GM21717 (cell line): Measurements from ENCODE around the gene STK40.

ENCODE experiments used
- ATAC-seq: cut with Tn5 transposase; IDR thresholded peaks from one replicate; pipeline ENCODE4 v1.9.1; 2021; ENCODE audit warnings: mild to moderate bottlenecking, moderate library complexity; ENCODE audit not compliant: unreplicated experiment

Gene STK40

DNA sequence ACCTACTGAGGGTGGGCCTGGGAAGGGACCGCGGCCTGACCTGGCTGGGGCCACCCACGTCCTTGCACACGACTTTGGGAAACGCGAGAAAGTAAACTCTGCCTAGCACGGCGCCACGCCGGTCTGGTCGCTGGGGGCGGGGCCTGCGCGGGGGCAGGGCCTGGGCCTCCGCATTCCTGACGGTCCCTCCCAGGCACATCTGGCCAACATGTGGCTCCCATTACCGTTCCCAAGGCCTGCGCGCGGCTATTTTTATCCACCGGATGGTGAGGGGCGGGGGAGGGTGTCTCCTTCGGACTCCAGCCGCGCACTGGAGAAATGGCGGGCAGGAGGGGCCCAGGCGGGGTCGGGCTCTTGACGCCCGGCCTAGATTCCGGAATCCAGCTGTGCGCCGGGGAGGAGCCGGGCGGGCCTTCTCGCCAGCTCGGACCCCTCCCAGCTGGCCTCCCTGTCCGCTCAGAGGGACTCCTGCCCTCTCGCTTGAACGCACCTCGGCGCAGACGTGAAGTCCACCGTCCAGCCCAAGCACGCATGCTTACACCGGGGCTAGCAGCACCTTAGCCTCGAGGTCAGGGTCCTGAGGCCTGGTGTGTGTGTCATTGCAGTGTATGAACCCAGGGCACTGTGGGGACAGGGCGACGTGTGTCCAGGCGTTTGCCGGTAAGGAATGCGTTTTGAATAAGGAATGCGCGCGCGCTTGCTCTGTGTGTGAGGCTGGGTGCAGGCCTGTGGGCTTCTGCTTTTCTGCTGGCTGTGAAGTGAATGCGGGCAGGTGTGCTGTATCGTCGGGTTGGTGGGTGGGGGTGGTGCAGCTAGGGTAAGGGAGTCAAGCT, 64.4 kb downstream of the STK40 start:
- no peak for ATAC-seq

DNA sequence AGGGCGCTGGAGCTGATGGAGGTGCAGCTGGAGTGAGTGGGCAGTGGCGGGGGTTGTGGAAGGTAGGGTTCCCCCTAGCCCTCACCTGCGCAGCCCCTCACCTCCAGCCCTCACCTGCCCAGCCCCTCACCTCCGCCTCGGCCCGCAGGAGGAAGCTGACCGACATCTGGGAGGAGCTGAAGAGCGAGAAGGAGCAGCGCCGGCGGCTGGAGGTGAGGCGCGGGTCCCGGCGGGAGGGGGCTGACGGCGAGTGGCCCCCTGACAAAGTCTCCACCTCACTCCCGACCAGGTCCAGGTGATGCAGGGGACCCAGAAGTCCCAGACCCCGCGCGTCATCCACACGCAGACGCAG, 65.0 kb downstream of the STK40 start:
- no peak for ATAC-seq

DNA sequence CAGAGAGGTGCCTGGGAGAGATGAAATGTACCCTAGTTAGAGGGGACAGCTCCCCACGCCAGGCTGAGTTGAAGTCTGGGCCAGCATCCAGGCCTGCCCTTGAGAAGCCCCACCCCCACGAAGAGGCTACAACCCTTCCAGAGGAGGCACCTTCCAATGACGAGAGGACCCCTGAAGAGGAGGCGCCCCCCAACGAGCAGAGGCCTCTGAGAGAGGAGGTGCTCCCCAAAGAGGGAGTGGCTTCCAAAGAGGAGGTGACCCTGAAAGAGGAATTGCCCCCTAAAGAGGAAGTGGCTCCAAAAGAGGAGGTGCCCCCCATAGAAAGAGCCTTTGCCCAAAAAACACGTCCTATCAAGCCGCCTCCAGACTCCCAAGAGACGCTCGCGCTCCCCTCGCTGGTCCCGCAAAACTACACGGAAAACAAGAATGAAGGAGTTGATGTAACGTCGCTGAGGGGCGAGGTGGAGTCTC, 65.4 kb downstream of the STK40 start:
- ATAC-seq, result no peak

DNA sequence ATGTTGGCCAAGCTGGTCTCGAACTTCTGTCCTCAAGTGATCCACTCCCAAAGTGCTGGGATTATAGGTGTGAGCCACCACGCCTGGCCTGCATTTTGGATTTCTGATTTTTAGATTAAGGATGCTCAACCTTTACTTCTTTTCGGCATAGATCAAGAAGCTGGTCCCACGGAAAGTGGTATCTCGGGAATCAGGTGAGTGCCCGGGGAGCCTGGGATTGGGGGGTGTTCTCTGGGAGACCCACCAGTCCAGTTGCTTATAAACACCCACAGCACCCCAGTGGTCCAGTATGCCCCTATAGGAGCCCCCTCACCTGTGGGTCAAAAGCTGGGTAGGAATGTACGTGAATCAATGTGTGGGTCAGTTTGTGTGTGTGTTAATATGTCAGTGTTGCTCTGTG, 76.3 kb downstream of the STK40 start:
- no peak for ATAC-seq

DNA sequence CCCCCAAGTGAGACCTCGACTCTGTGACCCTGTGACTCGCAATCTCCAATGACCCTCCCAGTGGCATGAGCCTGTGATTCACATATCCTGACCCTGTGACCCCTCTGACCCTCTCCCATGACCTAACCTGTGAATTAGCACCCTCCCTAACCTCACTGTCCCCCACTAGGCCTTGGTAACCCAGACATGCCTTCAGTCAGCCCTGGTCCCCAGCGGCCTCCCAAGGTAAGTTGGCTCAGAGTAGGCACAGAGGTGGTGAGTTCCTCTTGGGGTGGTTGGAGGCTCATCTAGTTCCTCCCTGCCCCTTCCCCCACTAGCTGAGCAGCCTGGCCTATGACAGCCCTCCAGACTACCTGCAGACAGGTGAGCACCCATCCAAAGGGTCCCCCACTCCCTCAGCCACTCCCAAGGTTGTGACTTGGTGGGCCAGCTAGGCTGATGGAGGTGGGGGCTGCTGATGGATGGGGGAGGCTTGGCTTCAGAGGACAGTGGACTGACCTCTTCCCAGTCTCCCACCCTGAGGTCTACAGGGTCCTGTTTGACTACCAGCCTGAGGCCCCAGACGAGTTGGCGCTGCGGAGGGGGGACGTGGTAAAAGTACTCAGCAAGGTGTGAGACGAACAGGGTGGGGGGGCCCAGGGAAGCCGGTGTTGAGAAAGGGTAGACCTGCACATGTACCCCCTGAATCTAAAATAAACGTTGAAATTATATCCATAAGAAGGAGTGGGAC, 78.0 kb downstream of the STK40 start:
- no peak for ATAC-seq

DNA sequence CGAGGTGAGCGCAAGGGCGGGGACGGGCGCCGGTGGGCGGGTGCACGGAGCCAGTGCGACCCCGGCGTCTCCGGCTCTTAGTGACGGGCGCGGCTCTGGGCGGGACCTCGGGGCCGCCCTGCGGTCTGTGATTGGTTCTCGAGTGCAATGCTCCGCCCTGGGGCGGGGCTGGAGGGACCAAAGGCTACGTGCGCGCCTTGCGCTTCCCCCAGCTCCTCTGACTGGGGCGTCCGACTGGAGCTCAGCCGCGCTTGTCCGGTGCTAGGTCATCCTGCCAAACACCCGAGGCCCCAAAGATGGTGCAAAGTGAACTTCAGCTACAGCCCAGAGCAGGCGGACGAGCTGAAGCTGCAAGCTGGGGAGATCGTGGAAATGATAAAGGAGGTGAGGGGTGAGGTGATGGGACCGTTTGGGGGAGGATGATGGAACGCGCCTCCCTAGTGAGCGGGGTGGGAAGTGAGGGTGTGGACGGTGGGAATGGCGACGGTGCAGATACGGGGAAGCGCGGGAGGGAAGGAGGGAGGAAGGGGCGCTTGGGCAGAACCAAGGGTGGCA, 78.7 kb downstream of the STK40 start:
- ATAC-seq, result peak; percentile 95

DNA sequence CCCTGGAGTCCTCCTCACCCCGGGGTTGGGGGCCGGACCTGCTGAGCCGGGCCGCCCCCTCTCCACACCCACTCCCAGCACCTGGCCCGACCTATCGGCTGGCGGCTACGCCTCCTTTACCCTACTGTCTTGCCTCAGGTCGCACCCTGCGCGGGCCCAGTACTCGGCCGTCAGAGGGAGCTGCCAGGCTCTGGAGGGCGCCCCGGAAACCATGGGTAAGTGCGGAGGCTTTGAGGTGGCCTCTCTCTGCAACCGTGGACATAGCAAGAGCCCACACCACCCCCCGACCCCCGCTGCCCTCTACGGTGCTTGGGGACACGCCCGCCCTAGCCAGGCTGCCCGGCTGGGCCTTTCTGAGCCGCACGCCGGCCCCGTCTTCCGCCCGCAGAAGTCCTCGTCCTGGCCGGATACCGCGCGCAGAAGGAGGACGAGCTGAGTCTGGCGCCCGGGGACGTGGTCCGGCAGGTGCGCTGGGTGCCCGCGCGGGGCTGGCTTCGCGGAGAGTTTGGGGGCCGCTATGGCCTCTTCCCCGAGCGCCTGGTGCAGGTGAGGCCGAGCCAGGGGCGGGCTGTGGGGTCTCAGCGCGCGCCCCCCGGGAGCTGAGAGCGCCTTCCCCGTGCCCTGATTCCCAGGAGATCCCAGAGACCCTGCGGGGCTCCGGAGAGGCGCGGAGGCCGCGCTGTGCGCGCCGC, 79.4 kb downstream of the STK40 start, which contains the start of gene SH3D21:
Gene SH3D21 (plus strand): TSS at position 159 of the 692 bp plus-strand sequence. CDS start 53 bp downstream, at position 212.
- ATAC-seq, result peak; percentile 27

DNA sequence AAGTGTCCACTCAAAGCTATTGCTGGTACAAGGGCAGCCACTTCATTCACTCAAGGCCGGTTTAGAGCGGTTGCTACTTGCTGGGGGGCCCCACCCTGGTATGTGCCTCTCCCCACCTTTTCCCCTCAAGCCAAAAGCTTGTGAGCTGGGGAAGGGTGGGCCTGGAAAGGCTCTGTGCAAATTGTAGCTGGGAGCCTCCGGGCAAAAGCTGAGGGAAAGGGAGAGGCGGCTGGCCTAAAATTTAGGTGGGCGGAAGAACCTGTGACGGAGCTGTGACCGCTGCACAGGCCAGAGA, 79.9 kb downstream of the STK40 start:
- ATAC-seq, result no peak

DNA sequence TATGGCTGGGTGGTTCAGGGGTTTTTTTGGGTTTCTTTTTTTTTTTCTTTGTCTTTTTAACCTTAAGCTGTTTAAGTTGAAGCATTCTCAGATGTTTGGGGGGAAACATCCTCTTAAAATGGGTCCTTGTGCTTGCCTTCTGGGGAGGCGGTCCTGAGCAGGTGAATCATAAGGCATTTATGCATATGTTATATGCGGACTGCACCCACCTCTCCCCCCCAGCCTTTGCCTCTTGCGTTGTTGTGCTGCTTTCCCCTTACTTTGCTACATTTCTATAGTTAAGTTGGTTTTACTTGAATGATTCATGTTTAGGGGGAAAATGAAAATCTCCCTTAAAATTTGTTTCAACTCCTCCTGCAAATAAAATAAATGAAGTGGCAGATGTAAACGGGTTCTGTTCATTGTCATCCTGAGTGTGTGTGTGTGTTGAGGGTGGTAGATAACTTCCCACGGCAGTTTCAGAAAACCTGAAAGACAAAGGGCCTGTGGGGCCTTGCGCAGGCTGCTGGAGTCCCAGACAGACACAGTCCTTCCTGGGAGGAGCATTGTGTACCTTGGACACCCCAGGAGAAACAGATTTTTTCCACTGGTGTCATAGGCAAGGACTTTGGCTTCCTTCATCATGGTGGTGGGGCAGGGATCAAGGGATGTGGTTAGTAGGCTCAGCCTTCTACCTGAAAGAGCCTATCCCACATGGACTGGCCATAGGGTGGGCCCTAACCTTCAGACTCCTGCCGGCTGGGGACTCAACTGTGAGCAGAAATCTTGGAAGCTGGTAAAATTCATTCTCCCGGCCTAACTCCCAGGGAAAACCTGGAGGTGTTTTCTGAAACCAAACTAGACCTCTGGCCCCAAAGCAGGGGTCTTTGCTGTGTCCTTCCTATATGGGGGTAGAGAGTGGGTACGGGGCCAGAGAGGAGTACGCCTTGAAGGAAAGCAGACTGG, 80.5 kb downstream of the STK40 start:
- no peak for ATAC-seq

DNA sequence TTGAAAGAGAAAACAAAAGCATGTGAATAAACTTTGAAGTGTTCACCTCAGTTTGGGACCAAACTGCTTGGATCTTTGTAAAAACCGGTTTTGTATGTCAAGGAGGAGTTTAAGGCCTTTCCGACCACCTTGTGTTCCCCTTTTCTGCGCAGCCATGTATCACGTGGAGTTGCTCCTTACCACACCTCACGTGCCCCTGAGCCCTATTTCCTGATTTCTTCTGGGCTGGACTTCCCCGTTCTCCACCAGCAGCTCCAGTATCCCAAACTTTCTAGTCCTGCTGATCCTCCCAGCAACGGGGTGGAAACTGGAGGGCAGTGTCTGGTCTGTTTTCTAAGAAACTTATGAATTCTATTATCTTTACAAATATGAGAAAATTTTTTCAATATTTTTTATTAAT, 81.2 kb downstream of the STK40 start:
- ATAC-seq, result no peak

DNA sequence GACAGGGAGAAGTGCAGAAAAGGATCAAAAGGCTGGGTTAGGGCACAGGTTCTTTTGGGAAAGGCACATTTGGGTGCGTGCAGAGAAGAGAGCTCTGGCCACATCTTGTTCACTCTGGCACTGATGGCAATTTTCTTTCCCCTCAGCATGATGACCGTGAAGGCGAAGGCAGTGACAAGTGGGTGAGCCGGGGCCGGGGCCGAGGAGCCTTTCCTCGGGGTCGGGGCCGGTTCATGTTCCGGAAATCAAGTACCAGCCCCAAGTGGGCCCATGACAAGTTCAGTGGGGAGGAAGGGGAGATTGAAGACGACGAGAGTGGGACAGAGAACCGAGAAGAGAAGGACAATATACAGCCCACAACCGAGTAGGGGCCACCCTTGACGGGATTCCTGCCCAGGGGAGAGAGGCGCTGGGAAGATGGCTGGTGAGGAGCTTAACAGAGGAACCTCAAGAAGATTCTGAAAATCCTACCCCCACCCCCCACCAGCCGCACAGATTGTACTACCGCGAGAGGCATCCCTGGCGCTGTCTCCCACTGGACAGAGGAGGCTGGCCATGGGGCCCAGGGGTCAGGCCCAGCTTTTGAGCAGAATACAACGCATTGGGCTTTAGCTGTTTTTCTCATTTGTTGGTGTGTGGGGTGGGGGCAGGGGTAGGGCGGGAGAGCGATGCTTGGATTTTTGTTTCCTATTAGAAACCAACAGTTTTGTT, 81.9 kb downstream of the STK40 start:
- ATAC-seq, result no peak

DNA sequence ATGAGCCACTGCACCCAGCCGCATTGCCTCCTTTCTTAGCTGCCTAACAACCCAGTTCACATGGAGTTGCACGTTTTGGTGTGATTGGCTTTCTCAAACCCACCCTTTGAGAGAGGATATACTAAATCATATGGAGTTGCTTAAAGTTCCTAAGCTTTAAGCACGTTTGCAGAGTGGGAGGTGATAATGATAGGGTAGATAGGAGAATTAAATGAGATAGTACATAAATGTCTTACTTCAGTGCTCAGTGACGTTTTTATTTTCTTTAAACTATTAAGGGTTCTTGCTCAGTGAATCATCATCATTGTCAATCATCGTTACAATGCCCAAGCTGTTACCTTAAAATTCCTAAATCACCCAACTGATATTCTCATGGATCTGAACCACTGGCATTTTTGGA, 82.5 kb downstream of the STK40 start:
- ATAC-seq, result no peak

DNA sequence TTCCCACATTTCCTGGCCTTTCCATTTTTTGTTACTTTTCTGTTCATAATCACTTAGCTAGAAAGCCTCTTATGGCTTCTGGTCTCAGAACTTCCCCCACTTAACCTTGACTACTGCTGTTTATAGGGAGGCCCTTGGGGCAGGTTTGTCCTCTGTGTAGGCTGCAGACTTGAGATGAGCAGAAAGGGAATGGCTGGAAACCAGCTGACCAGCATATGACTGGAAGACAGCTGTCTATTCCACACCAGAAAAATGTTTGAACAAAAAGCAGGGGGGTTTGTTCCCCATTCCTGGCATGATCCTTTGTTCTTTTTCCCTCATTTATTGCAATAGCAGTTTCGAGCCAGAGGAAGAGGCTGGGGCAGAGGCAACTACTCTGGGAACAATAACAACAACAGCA, 84.5 kb downstream of the STK40 start:
- no peak for ATAC-seq

DNA sequence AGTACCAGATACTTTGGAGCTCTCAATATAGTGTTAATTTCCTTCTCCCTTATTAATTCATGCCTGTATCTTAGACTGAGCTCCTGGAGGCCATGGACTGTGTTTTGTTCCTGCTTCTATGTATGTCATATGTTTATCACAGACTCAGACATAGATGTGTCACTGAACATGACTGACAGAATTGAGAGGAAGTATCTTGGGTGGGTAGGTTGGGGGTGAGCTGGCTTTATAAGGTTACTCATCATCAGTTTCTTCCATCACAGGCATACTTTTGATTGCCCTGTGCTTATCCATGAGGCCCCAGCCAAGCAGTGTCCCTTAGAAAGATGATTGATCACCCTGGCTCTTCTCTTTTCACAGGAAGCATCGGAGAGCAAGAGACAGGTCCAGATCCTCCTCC, 85.2 kb downstream of the STK40 start:
- no peak for ATAC-seq

DNA sequence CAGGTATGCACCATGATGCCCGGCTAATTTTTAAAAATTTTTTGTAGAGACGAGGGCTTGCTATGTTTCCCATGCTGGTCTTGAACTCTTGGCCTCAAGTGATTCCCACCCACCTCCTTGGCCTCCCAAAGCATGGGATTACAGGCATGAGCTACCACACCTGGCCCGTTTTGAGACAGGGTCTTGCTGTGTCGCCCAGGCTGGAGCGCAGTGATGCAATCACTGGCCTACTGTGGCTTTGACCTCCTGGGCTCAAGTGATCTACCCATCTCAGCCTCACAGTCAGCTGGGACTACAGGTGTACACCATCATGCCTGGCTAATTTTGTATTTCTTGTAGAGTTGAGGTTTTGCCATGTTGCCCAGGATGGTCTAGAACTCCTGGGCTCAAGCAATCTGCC, 87.1 kb downstream of the STK40 start:
- no peak for ATAC-seq

DNA sequence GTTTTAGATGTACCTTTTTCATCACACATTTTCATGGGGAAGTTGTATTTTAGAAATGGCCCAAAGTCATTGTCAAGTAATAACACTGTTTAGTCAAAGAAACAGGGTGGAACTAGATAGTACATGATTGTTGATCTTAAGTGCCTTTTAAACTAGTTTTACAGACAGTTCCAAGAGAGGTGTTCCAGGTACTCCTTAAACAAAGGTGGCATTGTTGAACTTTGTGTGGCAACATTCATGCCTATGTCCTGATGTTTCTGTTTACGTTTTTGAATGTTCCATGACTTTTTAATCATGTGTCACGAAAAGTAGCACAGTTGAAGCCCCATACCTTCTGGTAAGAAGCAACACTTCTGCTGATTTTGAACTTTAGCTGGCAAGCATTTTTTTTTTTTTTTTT, 88.7 kb downstream of the STK40 start:
- ATAC-seq, result no peak

DNA sequence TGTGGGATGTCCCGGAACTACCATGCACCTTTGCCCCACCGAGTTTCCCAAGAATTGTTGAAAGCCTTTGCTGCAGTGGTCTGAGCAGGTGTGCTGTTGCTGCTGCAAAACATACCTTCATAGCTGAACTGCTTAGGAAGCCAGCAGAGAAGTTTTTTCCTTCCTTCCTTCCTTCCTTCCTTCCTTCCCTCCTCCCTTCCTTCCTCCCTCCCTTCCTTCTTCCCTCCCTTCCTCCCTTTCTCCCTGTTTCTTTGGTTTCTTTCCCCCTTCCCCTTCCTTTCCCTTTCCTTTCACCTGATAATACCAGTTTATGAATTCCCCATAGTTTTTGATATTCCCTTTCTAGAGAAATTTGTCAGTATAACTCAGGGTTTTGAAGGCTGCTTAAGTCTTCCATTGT, 90.3 kb downstream of the STK40 start:
- no peak for ATAC-seq
